Neural cell (in vitro differentiated cells): ENCODE data around the gene DOCK4. TPM values are rescaled to one million over a fixed set of nuclear protein-coding genes. Genes with fewer than 3 reads are reported as not detected.

Experiments used
- H2AFZ ChIP-seq: fragments of 200-600, 300-800 bp; sonication (generic), shearing (Covaris generic); 2 replicates; pipeline ENCODE4 v1.6.0; 2014; ENCODE audit warnings: low read depth, mild to moderate bottlenecking, antibody characterized with exemption, low read length, moderate library complexity
- H3F3A ChIP-seq: fragments of 200-600 bp; shearing (Covaris generic); 2 replicates; pipeline ENCODE4 v1.6.1; 2016; ENCODE audit warnings: mild to moderate bottlenecking, moderate library complexity, mixed read lengths, antibody characterized with exemption, low read length; ENCODE audit not compliant: insufficient read depth, poor library complexity, severe bottlenecking
- H3K27ac ChIP-seq: fragments of 200-600, 300-800 bp; sonication (generic), shearing (Covaris generic); 2 replicates; pipeline ENCODE4 v1.5.1; 2014; ENCODE audit warnings: mild to moderate bottlenecking, low read length, moderate library complexity
- H3K27me3 ChIP-seq: fragments of 300-800, 200-600 bp; sonication (generic), shearing (Covaris generic); 2 replicates; pipeline ENCODE4 v1.6.0; 2014; ENCODE audit warnings: mild to moderate bottlenecking, low read depth, low read length, moderate library complexity; ENCODE audit not compliant: insufficient read depth
- H3K36me3 ChIP-seq: fragments of 300-800, 200-600 bp; sonication (generic), shearing (Covaris generic); 2 replicates; pipeline ENCODE4 v1.5.1; 2014; ENCODE audit warnings: mild to moderate bottlenecking, antibody characterized with exemption, low read length, moderate library complexity; ENCODE audit not compliant: insufficient read depth
- H3K4me2 ChIP-seq: fragments of 300-800, 200-600 bp; sonication (generic), shearing (Covaris generic); 2 replicates; pipeline ENCODE4 v1.6.0; 2014; ENCODE audit warnings: mild to moderate bottlenecking, low read length
- H3K4me3 ChIP-seq: fragments of 300-800, 200-600 bp; sonication (generic), shearing (Covaris generic); 2 replicates; pipeline ENCODE4 v1.5.1; 2014; ENCODE audit warnings: mild to moderate bottlenecking, low read length, moderate library complexity
- H3K79me2 ChIP-seq: fragments of 200-600 bp; shearing (Covaris generic); replicated peaks from 2 replicates; pipeline ENCODE4 v1.6.0; 2014; ENCODE audit warnings: mild to moderate bottlenecking, low read length, moderate library complexity; ENCODE audit not compliant: insufficient read depth
- H3K9ac ChIP-seq: fragments of 300-800, 200-600 bp; sonication (generic), shearing (Covaris generic); 2 replicates; pipeline ENCODE4 v1.6.1; 2016; ENCODE audit warnings: mild to moderate bottlenecking, low read length, mixed read lengths
- H3K9me2 ChIP-seq: fragments of 200-600 bp; shearing (Covaris generic); 2 replicates; pipeline ENCODE4 v1.6.1; 2016; ENCODE audit warnings: mild to moderate bottlenecking, low read length, mixed read lengths; ENCODE audit not compliant: insufficient read depth
- H3K9me3 ChIP-seq: fragments of 200-600, 300-800 bp; sonication (generic), shearing (Covaris generic); 2 replicates; pipeline ENCODE4 v1.6.1; 2016; ENCODE audit warnings: mild to moderate bottlenecking, mixed run types, low read length, moderate library complexity, mixed read lengths
- H4K20me1 ChIP-seq: fragments of 200-600 bp; shearing (Covaris generic); 2 replicates; pipeline ENCODE4 v1.6.1; 2016; ENCODE audit warnings: mild to moderate bottlenecking, mixed run types; ENCODE audit not compliant: insufficient read depth
- EP300 ChIP-seq: fragments of 450-650 bp; conservative IDR thresholded peaks from 2 replicates; pipeline ENCODE4 v1.6.1; 2014; ENCODE audit warnings: antibody characterized with exemption, mild to moderate bottlenecking, moderate library complexity; ENCODE audit not compliant: poor library complexity, severe bottlenecking
- EZH2 ChIP-seq: fragments of 200-600, 300-800 bp; shearing (Covaris generic), sonication (generic); IDR thresholded peaks from 2 replicates; pipeline ENCODE4 v1.6.1; 2014; ENCODE audit warnings: antibody characterized with exemption, low read length, borderline replicate concordance, mild to moderate bottlenecking; ENCODE audit not compliant: insufficient read depth, poor library complexity, severe bottlenecking
- MXI1 ChIP-seq: fragments of 450-650 bp; conservative IDR thresholded peaks from 2 replicates; pipeline ENCODE4 v1.6.1; 2014; ENCODE audit warnings: antibody characterized with exemption, mild to moderate bottlenecking; ENCODE audit not compliant: poor library complexity, severe bottlenecking
- POLR2AphosphoS5 ChIP-seq: IDR thresholded peaks from 2 replicates; pipeline ENCODE4 v1.6.1; 2012
- RAD21 ChIP-seq: fragments of 450-650 bp; conservative IDR thresholded peaks from 2 replicates; pipeline ENCODE4 v1.6.1; 2014; ENCODE audit warnings: antibody characterized with exemption, mild to moderate bottlenecking, moderate library complexity
- SMC3 ChIP-seq: fragments of 450-650 bp; conservative IDR thresholded peaks from 2 replicates; pipeline ENCODE4 v1.6.1; 2014; ENCODE audit warnings: antibody characterized with exemption, mild to moderate bottlenecking, moderate library complexity; ENCODE audit not compliant: poor library complexity
- TAF1 ChIP-seq: IDR thresholded peaks from 2 replicates; pipeline ENCODE4 v1.6.1; 2012; ENCODE audit warnings: low read depth
- polyA plus RNA-seq: library from polyadenylated mRNA; depleted of rRNA; stranded (reverse); fragments of >200 nt; gene quantifications from 2 replicates; pipeline ENCODE4 v1.2.3, GENCODE V29; 2014
- TF ChIP-seq, protein P1 (sequence below): IDR thresholded peaks from 2 replicates; pipeline ENCODE4 v1.6.1; 2012; ENCODE audit warnings: borderline replicate concordance
- TF ChIP-seq, protein P2 (sequence below): fragments of 450-650 bp; IDR thresholded peaks from 2 replicates; pipeline ENCODE4 v1.5.1; 2014; ENCODE audit warnings: antibody characterized with exemption, mild to moderate bottlenecking, moderate library complexity; ENCODE audit not compliant: poor library complexity, severe bottlenecking

The DOCK4 gene
- polyA plus RNA-seq, 1 donor from 2014 or later, result 28.1 TPM

DNA sequence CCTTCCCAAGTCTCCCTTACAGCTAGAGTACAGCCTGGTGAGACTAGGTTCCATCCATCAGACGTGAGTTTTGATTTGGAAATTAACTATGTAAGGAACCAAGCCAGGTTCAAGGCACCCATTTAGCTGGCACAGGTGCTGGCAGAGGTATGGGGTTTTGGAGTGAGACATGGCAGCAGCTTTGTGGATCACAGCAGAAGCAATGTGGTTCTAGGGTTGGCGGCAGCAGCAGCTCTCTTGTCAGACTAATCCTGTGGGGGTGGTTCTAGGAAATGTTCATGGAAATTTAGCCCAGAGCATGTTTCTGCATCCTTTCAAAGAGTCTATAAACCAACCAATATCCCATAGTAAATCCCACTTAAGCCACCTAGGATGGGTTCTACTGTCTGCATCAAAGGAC, 142.2 kb downstream of the DOCK4 start:
- Histone ChIP-seq H3K79me2 (peaks cover 3% of the 10 kb centered on the region), H3F3A (no peaks in the 10 kb centered on the region), H3K4me3 (no peak overlapping the region), H3K36me3 (no peaks in the 10 kb centered on the region), H3K9ac (no peak overlapping the region), H3K9me3 (no peaks in the 10 kb centered on the region), H3K4me2 (no peak overlapping the region), H2AFZ (no peak overlapping the region), H3K27ac (no peak overlapping the region), H4K20me1 (no peaks in the 10 kb centered on the region), H3K9me2 (no peaks in the 10 kb centered on the region), H3K27me3 (no peaks in the 10 kb centered on the region)
- no peak for TF ChIP-seq RAD21
- TF ChIP-seq EZH2, result no peak
- TF ChIP-seq, protein P1, sequence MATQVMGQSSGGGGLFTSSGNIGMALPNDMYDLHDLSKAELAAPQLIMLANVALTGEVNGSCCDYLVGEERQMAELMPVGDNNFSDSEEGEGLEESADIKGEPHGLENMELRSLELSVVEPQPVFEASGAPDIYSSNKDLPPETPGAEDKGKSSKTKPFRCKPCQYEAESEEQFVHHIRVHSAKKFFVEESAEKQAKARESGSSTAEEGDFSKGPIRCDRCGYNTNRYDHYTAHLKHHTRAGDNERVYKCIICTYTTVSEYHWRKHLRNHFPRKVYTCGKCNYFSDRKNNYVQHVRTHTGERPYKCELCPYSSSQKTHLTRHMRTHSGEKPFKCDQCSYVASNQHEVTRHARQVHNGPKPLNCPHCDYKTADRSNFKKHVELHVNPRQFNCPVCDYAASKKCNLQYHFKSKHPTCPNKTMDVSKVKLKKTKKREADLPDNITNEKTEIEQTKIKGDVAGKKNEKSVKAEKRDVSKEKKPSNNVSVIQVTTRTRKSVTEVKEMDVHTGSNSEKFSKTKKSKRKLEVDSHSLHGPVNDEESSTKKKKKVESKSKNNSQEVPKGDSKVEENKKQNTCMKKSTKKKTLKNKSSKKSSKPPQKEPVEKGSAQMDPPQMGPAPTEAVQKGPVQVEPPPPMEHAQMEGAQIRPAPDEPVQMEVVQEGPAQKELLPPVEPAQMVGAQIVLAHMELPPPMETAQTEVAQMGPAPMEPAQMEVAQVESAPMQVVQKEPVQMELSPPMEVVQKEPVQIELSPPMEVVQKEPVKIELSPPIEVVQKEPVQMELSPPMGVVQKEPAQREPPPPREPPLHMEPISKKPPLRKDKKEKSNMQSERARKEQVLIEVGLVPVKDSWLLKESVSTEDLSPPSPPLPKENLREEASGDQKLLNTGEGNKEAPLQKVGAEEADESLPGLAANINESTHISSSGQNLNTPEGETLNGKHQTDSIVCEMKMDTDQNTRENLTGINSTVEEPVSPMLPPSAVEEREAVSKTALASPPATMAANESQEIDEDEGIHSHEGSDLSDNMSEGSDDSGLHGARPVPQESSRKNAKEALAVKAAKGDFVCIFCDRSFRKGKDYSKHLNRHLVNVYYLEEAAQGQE, result no peak
- TF ChIP-seq MXI1, result no peak
- TF ChIP-seq, protein P2, sequence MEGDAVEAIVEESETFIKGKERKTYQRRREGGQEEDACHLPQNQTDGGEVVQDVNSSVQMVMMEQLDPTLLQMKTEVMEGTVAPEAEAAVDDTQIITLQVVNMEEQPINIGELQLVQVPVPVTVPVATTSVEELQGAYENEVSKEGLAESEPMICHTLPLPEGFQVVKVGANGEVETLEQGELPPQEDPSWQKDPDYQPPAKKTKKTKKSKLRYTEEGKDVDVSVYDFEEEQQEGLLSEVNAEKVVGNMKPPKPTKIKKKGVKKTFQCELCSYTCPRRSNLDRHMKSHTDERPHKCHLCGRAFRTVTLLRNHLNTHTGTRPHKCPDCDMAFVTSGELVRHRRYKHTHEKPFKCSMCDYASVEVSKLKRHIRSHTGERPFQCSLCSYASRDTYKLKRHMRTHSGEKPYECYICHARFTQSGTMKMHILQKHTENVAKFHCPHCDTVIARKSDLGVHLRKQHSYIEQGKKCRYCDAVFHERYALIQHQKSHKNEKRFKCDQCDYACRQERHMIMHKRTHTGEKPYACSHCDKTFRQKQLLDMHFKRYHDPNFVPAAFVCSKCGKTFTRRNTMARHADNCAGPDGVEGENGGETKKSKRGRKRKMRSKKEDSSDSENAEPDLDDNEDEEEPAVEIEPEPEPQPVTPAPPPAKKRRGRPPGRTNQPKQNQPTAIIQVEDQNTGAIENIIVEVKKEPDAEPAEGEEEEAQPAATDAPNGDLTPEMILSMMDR, result no peak
- TF ChIP-seq EP300, result no peak
- no peak for TF ChIP-seq POLR2AphosphoS5
- no peak for TF ChIP-seq SMC3

DNA sequence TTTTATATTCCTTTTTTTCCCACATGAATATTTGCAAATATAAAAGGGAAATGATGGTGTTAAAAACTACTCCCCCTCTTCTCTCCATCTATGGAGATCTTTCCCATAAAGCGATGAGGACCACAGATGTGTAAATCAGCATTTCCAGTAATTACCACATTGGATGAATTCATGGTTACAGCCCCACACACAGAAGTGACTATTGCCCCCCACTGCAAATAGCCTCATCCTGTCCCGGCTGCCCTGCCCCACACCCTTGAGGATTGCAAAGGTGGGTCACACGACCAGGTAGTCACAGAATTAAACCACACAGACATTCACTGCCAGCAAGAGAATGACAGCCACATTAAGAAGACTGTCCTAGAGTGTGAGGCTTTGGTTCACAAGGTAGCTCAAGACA, 145.1 kb downstream of the DOCK4 start:
- Histone ChIP-seq H4K20me1 (no peaks in the 10 kb centered on the region), H3K9ac (no peak overlapping the region), H3K27ac (no peak overlapping the region), H3K9me2 (no peaks in the 10 kb centered on the region), H3K4me2 (no peak overlapping the region), H3K4me3 (no peak overlapping the region), H3K36me3 (no peaks in the 10 kb centered on the region), H3K27me3 (no peaks in the 10 kb centered on the region), H3K9me3 (no peaks in the 10 kb centered on the region), H3K79me2 (peaks cover 3% of the 10 kb centered on the region), H3F3A (no peaks in the 10 kb centered on the region), H2AFZ (no peak overlapping the region)
- TF ChIP-seq, protein P1, result no peak
- TF ChIP-seq MXI1 (no peak), SMC3 (no peak), EZH2 (no peak), TAF1 (no peak), POLR2AphosphoS5 (no peak), RAD21 (no peak), EP300 (no peak)
- TF ChIP-seq, protein P2, result no peak
